GM12878 (cell line): ENCODE results near the gene GALNT9.
"Not testable (repeated sequence)": the region's sequence is repeated elsewhere in the genome, so short reads cannot be mapped to it uniquely, and the experiment has no call there.

Experiments
- ATF3 ChIP-seq: IDR thresholded peaks from 2 replicates; pipeline ENCODE4 v1.6.1; 2011; ENCODE audit warnings: low read depth, mild to moderate bottlenecking, low read length, moderate library complexity, borderline replicate concordance; ENCODE audit errors: extremely low read depth
- CEBPZ ChIP-seq: fragments of 150-350 bp; IDR thresholded peaks from 2 replicates; pipeline ENCODE4 v1.6.1; 2016; ENCODE audit warnings: low read depth, low read length
- EZH2 ChIP-seq: IDR thresholded peaks from 2 replicates; pipeline ENCODE4 v1.6.1; 2012; ENCODE audit warnings: low read depth, mild to moderate bottlenecking, control low read depth, inconsistent platforms, low read length, borderline replicate concordance; ENCODE audit not compliant: control insufficient read depth
- NBN ChIP-seq: fragments of 450-650 bp; IDR thresholded peaks from 2 replicates; pipeline ENCODE4 v1.6.1; 2016
- PML ChIP-seq: IDR thresholded peaks from 2 replicates; pipeline ENCODE4 v1.6.1; 2012; ENCODE audit warnings: low read length, inconsistent platforms
- POLR2A ChIP-seq: IDR thresholded peaks from 2 replicates; pipeline ENCODE4 v1.6.1; 2011; ENCODE audit warnings: low read depth, mild to moderate bottlenecking, low read length
- RCOR1 ChIP-seq: conservative IDR thresholded peaks from 2 replicates; pipeline ENCODE4 v1.6.1; 2012; ENCODE audit warnings: low read depth, low read length, improper control_type of control experiment
- REST ChIP-seq: IDR thresholded peaks from 2 replicates; pipeline ENCODE4 v1.6.1; 2012; ENCODE audit warnings: mild to moderate bottlenecking, low read depth, low read length
- SMC3 ChIP-seq: IDR thresholded peaks from 2 replicates; pipeline ENCODE4 v1.6.1; 2011; ENCODE audit warnings: low read length, improper control_type of control experiment, borderline replicate concordance
- TAF1 ChIP-seq: IDR thresholded peaks from 2 replicates; pipeline ENCODE4 v1.6.1; 2011; ENCODE audit warnings: mild to moderate bottlenecking, low read depth, low read length, borderline replicate concordance
- TF ChIP-seq, protein P1 (sequence below), 3 experiments: IDR thresholded peaks in 2 of 3; conservative IDR thresholded peaks in 1 of 3; 2 replicates each; pipeline ENCODE4 v1.5.1; 2011; ENCODE audit warnings: low read depth in 3 of 3, low read length in 3 of 3, mild to moderate bottlenecking in 3 of 3, control low read depth in 2 of 3, moderate library complexity in 2 of 3, inconsistent platforms in 1 of 3, mixed read lengths in 1 of 3; ENCODE audit not compliant: control insufficient read depth in 2 of 3, insufficient read depth in 1 of 3; ENCODE audit errors: extremely low read depth in 1 of 3
- TF ChIP-seq, protein P2 (sequence below): IDR thresholded peaks from 2 replicates; pipeline ENCODE4 v1.6.1; 2012; ENCODE audit warnings: low read length, inconsistent platforms

- TF ChIP-seq, protein P1, sequence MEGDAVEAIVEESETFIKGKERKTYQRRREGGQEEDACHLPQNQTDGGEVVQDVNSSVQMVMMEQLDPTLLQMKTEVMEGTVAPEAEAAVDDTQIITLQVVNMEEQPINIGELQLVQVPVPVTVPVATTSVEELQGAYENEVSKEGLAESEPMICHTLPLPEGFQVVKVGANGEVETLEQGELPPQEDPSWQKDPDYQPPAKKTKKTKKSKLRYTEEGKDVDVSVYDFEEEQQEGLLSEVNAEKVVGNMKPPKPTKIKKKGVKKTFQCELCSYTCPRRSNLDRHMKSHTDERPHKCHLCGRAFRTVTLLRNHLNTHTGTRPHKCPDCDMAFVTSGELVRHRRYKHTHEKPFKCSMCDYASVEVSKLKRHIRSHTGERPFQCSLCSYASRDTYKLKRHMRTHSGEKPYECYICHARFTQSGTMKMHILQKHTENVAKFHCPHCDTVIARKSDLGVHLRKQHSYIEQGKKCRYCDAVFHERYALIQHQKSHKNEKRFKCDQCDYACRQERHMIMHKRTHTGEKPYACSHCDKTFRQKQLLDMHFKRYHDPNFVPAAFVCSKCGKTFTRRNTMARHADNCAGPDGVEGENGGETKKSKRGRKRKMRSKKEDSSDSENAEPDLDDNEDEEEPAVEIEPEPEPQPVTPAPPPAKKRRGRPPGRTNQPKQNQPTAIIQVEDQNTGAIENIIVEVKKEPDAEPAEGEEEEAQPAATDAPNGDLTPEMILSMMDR (IDR thresholded peaks at IDR 0.05 in 2 of 3, conservative IDR thresholded peaks at IDR 0.05 in 1 of 3; ENCODE audit: control insufficient read depth in 2 of 3, extremely low read depth in 1 of 3, insufficient read depth in 1 of 3, low read depth in 3 of 3, low read length in 3 of 3) = not testable (repeated sequence)
- TF ChIP-seq TAF1, CEBPZ, SMC3, REST, EZH2, ATF3, POLR2A, PML, RCOR1, NBN: not testable (repeated sequence)
- TF ChIP-seq, protein P2, sequence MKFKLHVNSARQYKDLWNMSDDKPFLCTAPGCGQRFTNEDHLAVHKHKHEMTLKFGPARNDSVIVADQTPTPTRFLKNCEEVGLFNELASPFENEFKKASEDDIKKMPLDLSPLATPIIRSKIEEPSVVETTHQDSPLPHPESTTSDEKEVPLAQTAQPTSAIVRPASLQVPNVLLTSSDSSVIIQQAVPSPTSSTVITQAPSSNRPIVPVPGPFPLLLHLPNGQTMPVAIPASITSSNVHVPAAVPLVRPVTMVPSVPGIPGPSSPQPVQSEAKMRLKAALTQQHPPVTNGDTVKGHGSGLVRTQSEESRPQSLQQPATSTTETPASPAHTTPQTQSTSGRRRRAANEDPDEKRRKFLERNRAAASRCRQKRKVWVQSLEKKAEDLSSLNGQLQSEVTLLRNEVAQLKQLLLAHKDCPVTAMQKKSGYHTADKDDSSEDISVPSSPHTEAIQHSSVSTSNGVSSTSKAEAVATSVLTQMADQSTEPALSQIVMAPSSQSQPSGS = not testable (repeated sequence)
Measured at GRCh38 chr12:132358241-132359225, 29.1 kb upstream of the GALNT9 start.
